ENCODE data around the gene PIGN. TPM values are rescaled to one million over a fixed set of nuclear protein-coding genes. Genes with fewer than 3 reads are reported as not detected.

The PIGN gene
- total RNA-seq, 1 experiment from 2014 or later: 22.8 TPM

DNA sequence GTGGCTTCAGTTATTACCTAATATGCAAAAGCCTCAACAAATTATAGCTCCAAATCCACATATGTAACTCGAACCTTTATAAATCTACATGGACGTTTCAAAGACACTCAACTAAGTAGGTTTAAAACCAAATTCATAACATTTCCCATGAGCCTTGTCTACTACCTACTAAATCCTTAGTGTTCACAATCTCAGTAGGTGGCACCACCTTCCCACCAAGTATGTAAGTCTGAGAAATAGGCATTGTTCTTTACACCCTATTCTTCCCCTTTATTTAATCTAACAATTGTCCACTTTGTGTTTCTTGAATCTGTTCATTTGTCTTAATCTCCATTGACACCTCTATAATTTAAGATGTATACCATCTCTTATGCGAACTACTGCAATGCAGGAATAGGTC is 4.6 kb downstream of the PIGN start:
- Histone ChIP-seq H3K4me3 (ENCODE audit: low read depth, low read length) (no peak overlapping the region), H3K27me3 (replicated peaks; ENCODE audit: control insufficient read depth, insufficient read depth, low read length) (no peaks in the 10 kb centered on the region), H3K9me3 (no peaks in the 10 kb centered on the region), H3K4me1 (no peaks in the 10 kb centered on the region), H3K36me3 (ENCODE audit: control insufficient read depth, insufficient read depth, low read length) (no peaks in the 10 kb centered on the region)
- Mint-ChIP-seq H3K9me3 (ENCODE audit: unreplicated experiment) (no peaks in the 10 kb centered on the region), H3K36me3 (ENCODE audit: insufficient read depth, unreplicated experiment) (peaks cover 19% of the 10 kb centered on the region), H3K4me3 (ENCODE audit: unreplicated experiment) (no peak overlapping the region), H3K27ac (ENCODE audit: unreplicated experiment) (no peak overlapping the region), H3K27me3 (ENCODE audit: insufficient read depth, unreplicated experiment) (no peaks in the 10 kb centered on the region), H3K4me1 (ENCODE audit: low read depth, unreplicated experiment) (no peaks in the 10 kb centered on the region)
- BruUV-seq (replicated peaks): no TSS peak
- intact Hi-C loops (cut with micrococcal nuclease; ENCODE audit: unreplicated experiment): loop anchor here (10.0 kb wide), 1 partner anchor 343 kb away; the partner anchor contains the start of gene ZCCHC2
- CTCF ChIA-PET: interaction anchor here (1.4 kb wide), 1 partner anchor 67 kb away, joined by 4 read pairs; no protein-coding TSS in a partner anchor
- POLR2A ChIA-PET: no interaction called here
- TF ChIP-seq, protein P1, sequence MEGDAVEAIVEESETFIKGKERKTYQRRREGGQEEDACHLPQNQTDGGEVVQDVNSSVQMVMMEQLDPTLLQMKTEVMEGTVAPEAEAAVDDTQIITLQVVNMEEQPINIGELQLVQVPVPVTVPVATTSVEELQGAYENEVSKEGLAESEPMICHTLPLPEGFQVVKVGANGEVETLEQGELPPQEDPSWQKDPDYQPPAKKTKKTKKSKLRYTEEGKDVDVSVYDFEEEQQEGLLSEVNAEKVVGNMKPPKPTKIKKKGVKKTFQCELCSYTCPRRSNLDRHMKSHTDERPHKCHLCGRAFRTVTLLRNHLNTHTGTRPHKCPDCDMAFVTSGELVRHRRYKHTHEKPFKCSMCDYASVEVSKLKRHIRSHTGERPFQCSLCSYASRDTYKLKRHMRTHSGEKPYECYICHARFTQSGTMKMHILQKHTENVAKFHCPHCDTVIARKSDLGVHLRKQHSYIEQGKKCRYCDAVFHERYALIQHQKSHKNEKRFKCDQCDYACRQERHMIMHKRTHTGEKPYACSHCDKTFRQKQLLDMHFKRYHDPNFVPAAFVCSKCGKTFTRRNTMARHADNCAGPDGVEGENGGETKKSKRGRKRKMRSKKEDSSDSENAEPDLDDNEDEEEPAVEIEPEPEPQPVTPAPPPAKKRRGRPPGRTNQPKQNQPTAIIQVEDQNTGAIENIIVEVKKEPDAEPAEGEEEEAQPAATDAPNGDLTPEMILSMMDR (IDR thresholded peaks at IDR 0.05; ENCODE audit: insufficient read depth in 1 of 2, low read depth in 1 of 2, low read length in 1 of 2, severe bottlenecking in 1 of 2, unreplicated experiment in 1 of 2): no peak
- DNase-seq: no peak

DNA sequence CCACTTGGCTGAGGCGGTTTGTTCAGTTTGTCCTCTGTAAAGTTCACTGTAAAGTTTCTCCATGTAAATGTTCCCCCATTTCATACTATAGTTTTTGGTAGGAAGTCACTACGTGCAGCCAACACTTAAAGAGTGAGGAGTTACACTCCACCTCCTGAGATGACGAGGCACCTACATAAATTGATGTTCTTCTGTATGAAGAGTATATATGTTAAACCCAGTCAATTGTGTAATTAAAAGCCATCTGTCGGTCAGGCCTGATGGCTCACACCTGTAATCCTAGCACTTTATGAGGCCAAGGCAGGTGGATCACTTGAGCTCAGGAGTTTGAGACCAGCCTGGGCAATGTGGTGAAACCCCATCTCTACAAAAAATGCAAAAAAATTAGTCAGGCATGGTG is 7.6 kb downstream of the PIGN start:
- H3K4me1 ChIP-seq: no peaks in the 10 kb centered on the region
- ChIA-PET POLR2A (no interaction called here), CTCF (no interaction called here)
- Mint-ChIP-seq H3K27me3 (ENCODE audit: insufficient read depth, unreplicated experiment) (no peaks in the 10 kb centered on the region), H3K9me3 (ENCODE audit: unreplicated experiment) (no peaks in the 10 kb centered on the region), H3K4me1 (ENCODE audit: low read depth, unreplicated experiment) (no peaks in the 10 kb centered on the region), H3K4me3 (ENCODE audit: unreplicated experiment) (no peak overlapping the region), H3K36me3 (ENCODE audit: insufficient read depth, unreplicated experiment) (peaks cover 11% of the 10 kb centered on the region), H3K27ac (ENCODE audit: unreplicated experiment) (no peak overlapping the region)
- H3K4me3 ChIP-seq (ENCODE audit: low read depth, low read length): no peak overlapping the region
- H3K27me3 ChIP-seq (replicated peaks; ENCODE audit: control insufficient read depth, insufficient read depth, low read length): no peaks in the 10 kb centered on the region
- BruUV-seq (replicated peaks): no TSS peak
- intact Hi-C loops (cut with micrococcal nuclease; ENCODE audit: unreplicated experiment): no loop called here
- no peak for DNase-seq
- H3K36me3 ChIP-seq (ENCODE audit: control insufficient read depth, insufficient read depth, low read length): no peaks in the 10 kb centered on the region
- TF ChIP-seq, protein P1 (IDR thresholded peaks at IDR 0.05; ENCODE audit: insufficient read depth in 1 of 2, low read depth in 1 of 2, low read length in 1 of 2, severe bottlenecking in 1 of 2, unreplicated experiment in 1 of 2): no peak
- no peaks in the 10 kb centered on the region for H3K9me3 ChIP-seq

DNA sequence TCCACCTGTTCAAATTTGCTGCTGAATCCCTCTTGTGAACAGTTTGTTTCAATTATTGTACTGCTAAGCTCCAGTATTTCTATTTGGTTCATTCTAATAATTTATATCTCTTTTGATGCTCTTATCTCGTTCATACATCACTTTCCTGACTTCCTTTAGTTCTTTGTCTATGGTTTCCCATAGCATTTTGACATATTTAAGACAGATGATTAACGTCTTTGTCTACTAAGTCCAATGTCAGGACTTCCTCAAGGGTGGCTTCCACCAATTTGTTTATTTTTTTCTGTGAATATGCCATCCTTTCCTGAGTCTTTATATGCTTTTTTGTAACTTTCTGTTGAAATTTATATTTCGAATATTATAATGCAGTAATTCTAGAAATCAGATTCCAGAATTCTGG is 9.6 kb downstream of the PIGN start:
- no peak overlapping the region for H3K27ac Mint-ChIP-seq (ENCODE audit: unreplicated experiment)
- peaks cover 11% of the 10 kb centered on the region for H3K36me3 Mint-ChIP-seq (ENCODE audit: insufficient read depth, unreplicated experiment)
- H3K27me3 ChIP-seq (replicated peaks; ENCODE audit: control insufficient read depth, insufficient read depth, low read length): no peaks in the 10 kb centered on the region
- POLR2A ChIA-PET: no interaction called here
- no peaks in the 10 kb centered on the region for H3K9me3 Mint-ChIP-seq (ENCODE audit: unreplicated experiment)
- CTCF ChIA-PET: no interaction called here
- H3K4me1 ChIP-seq: no peaks in the 10 kb centered on the region
- TF ChIP-seq, protein P1 (IDR thresholded peaks at IDR 0.05; ENCODE audit: insufficient read depth in 1 of 2, low read depth in 1 of 2, low read length in 1 of 2, severe bottlenecking in 1 of 2, unreplicated experiment in 1 of 2): no peak
- intact Hi-C loops (cut with micrococcal nuclease; ENCODE audit: unreplicated experiment): no loop called here
- DNase-seq: no peak
- H3K9me3 ChIP-seq: no peaks in the 10 kb centered on the region
- no peak overlapping the region for H3K4me3 Mint-ChIP-seq (ENCODE audit: unreplicated experiment)
- BruUV-seq (replicated peaks): no TSS peak
- H3K4me1 Mint-ChIP-seq (ENCODE audit: low read depth, unreplicated experiment): no peaks in the 10 kb centered on the region
- H3K27me3 Mint-ChIP-seq (ENCODE audit: insufficient read depth, unreplicated experiment): no peaks in the 10 kb centered on the region
- no peaks in the 10 kb centered on the region for H3K36me3 ChIP-seq (ENCODE audit: control insufficient read depth, insufficient read depth, low read length)
- no peak overlapping the region for H3K4me3 ChIP-seq (ENCODE audit: low read depth, low read length)
